Fibroblast of the aortic adventitia (primary cell): Measurements from ENCODE around the gene LMX1B. TPM values are rescaled to one million over a fixed set of nuclear protein-coding genes. Genes with fewer than 3 reads are reported as not detected.

ENCODE experiments used
- DNase-seq: peaks from one replicate; pipeline ENCODE4 v3.0.0-alpha.2; 2010; ENCODE audit warnings: low read depth
- H3K4me3 ChIP-seq: 2 replicates; pipeline ENCODE4 v1.5.1; 2011; ENCODE audit warnings: low read depth, mild to moderate bottlenecking, control low read depth, low read length, moderate library complexity
- total RNA-seq: library from RNA; depleted of rRNA; stranded (reverse); fragments of >200 nt; gene quantifications from 2 replicates; pipeline ENCODE4 v1.2.3, GENCODE V29; 2012; ENCODE audit warnings: low replicate concordance
- TF ChIP-seq, protein P1 (sequence below): IDR thresholded peaks from 2 replicates; pipeline ENCODE4 v1.5.1; 2011; ENCODE audit warnings: mild to moderate bottlenecking, low read length, control low read depth, inconsistent platforms; ENCODE audit not compliant: insufficient read depth

LMX1B gene
- total RNA-seq, 1 donor: not detected

DNA sequence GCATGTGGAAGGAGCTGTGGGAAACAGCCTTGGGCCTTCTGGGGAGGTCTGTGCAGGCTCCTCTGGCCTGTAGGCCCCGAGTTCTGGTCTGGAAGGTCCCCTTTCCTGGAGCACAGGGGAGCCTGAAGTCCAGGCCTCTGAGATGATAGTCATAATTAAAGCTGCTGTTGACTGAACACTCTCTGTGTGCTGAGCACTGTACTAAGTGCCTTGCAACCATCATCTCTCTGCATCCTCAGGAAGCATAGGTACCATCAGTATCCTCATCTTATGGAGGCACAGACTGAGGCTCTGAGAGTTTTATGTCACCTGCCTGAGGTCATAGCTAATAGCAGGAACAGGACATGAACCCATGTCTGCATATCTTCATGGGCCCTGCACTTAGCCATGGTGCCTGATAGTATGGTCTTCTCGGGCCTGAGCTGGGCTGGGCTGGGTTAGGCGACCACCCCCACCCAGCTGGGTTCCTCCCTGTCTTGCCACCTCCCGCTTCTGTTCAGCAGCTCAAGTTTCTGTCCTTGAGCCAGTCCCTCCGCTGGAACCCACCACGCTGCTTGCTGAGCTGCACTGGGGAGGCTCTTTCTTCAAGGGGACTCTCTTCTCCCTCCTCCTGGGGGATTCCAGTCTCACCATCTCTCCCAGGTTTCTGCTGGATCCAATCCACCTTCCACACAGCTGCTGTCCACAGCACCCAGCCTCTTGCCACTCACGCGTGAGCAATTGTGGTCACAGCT lies 27.6 kb downstream of the LMX1B start:
- no peak for DNase-seq
- TF ChIP-seq, protein P1, sequence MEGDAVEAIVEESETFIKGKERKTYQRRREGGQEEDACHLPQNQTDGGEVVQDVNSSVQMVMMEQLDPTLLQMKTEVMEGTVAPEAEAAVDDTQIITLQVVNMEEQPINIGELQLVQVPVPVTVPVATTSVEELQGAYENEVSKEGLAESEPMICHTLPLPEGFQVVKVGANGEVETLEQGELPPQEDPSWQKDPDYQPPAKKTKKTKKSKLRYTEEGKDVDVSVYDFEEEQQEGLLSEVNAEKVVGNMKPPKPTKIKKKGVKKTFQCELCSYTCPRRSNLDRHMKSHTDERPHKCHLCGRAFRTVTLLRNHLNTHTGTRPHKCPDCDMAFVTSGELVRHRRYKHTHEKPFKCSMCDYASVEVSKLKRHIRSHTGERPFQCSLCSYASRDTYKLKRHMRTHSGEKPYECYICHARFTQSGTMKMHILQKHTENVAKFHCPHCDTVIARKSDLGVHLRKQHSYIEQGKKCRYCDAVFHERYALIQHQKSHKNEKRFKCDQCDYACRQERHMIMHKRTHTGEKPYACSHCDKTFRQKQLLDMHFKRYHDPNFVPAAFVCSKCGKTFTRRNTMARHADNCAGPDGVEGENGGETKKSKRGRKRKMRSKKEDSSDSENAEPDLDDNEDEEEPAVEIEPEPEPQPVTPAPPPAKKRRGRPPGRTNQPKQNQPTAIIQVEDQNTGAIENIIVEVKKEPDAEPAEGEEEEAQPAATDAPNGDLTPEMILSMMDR: no peak
- no peak overlapping the region for H3K4me3 ChIP-seq

GRCh38 chr9:126642010-126642744 lies 28.4 kb downstream of the LMX1B start:
- DNase-seq: no peak
- TF ChIP-seq, protein P1: no peak

GRCh38 chr9:126642839-126643238 lies 29.1 kb downstream of the LMX1B start:
- TF ChIP-seq, protein P1: no peak
- H3K4me3 ChIP-seq: no peak overlapping the region
- no peak for DNase-seq

More at GRCh38 chr9:126642010-126642744, 28.4 kb downstream of the LMX1B start:
- no peak overlapping the region for H3K4me3 ChIP-seq

- no peak overlapping the region for H3K4me3 ChIP-seq
- TF ChIP-seq, protein P1: no peak
- no peak for DNase-seq
Observed at GRCh38 chr9:126643945-126644527, 30.3 kb downstream of the LMX1B start.

DNA sequence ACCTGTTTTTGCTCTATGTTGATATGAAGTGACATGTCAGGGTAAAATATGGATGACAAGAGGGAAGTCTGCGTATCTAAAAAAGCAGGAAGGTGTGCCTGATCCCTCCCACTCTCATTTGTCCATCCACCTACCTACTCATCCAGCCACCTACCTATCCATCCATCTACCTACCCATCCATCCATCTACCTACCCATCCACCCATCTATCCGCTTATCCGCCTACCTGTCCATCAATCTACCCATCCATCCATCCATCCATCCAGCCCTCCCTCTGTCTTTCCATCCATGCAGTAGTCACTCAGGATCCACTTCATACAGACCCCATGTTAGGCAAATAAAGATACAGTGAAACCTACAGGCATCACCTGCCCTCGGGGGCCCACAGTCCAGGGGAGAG lies 32.4 kb downstream of the LMX1B start:
- TF ChIP-seq, protein P1: no peak
- no peak for DNase-seq
- no peak overlapping the region for H3K4me3 ChIP-seq

- DNase-seq: no peak
- H3K4me3 ChIP-seq: no peak overlapping the region
- TF ChIP-seq, protein P1: no peak
Observed at GRCh38 chr9:126647585-126648411, 34.1 kb downstream of the LMX1B start.
